Measurements from ENCODE around the gene BCL10.

BCL10 gene

DNA sequence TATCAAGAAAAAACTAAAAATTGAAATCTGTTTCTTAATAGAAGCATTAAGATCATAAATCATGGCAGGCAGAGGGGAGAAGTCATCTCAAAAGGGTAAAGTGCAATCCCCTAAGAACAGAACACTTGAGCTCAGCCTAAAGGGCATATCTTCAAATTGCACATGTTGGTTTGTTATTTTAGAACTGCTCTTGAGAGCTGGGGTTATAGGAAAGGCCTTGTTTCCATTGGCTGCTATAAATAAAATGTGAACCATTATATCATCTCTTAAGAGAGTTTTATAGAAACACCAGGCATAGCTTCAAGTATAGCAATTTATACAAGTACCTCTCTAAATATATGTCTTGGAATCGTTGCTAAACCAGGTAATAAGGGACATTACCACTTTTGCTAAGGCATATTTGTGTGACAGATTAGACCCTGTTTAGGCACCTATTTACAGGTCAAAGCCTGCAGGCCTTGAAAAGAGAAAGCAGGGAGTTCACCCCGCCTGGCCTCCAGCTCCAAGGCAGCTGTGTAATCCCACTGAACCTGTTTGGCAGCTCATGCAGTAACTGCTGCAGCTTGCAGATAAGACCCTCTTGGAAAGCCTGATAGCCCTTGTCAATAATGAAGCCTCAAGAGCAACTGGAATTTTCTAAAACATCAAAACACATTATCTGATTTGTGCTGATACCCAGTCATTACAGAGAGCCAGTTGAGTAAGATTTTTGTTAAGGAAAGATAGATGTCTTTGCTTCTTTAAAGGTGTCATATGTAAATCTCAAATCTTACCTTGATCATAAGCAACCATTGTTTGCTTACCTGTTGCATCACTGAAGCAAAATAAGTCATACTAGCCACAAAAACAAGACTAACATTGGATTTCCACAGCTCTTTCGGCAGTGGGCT is 51.5 kb downstream of the BCL10 start:
- in situ Hi-C loops (cut with MboI; ENCODE audit: low sequenced_read_pairs), result no loop called here

DNA sequence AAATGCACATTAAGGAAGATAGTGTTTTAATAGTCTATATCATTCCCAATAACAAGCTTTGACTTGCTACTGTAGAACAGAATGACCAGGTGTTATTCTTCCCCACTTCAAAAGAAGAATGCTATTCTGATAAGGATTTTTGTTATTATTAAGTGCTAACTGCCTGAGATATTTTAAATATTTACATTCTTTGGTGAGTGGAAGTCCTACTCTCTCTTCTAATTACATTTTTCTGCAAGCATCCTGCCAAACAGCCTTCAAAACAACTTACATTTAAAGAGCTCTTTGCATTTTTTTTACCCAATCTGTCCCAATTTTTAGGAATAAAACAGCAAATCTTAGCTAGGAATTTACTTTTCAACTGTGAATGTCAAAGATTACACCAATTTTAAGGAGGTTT is 52.1 kb downstream of the BCL10 start:
- in situ Hi-C loops (cut with MboI; ENCODE audit: low sequenced_read_pairs), result no loop called here

DNA sequence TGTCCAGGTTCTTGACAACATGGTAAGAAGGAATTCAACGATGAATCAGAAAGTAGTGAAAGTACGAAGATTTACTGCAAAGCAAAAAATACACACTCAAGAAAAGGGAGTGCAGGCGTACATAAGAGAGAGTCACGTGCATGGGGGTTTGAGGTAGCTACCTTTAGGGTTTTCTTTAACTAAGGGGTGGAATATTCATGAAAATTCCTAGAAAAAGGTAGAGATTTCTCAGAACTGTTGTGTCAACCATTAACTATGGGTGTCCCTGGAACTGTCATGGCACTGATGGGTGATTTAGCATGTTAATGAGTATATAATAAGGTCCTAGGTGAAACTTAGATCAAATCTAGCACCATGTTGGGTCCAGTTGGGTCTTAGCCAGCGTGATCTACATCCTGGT is 53.1 kb downstream of the BCL10 start:
- in situ Hi-C loops (cut with MboI; ENCODE audit: low sequenced_read_pairs), result no loop called here

DNA sequence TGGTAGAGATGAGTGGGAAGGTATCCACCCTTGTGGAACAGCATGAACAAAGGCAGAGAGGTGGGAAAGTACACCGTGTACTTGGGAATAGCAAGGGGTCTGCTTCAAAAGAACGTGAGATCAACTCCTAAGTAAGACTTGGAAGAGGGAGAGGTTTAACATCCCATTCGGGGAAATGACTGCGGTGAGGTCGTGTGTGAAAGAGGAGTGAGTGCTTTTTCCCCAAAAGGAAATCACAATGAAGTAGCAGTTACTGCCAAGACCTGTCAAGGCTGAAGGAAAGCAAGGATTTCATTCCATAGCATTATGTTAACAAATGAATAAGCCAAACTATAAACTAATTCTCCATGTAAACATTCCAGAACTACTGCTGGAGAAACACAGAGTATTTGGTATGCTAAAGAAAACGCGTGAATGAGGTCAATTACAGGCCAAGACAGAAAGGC is 55.7 kb downstream of the BCL10 start:
- in situ Hi-C loops (cut with MboI; ENCODE audit: low sequenced_read_pairs), result no loop called here

DNA sequence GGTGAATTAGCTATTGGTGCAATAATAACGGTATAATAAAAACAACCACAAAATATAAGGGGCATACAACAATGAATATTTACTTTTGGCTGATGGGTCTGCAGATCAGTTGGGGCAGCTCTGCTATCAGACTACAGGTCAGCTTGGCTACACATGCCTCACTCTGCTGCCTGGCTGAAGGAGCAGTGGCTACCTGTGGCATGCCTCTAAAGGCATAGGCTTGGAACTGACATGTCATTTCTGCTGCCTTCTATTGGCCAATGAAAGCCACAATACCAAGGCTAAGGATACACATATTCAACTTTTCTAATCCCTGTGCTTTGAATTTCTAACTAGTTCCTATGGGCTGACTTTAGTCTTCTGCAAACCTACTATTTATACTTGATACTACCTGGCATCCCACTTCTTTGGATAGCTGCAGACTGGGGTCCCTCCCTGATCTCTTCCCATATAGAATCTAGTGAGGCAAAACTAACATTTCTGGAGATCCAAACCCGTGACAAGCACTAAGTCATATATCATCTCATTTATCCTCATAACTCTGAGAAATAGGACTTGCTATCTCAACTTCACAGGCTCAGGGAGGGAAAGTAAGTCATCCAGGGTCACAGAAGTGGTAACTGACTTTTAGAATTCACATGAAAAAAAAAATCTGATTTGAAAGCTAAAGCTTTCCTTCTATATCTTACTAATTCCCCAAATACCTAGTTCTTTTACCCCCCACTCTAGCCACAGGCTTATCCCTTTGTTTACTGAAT is 56.4 kb downstream of the BCL10 start:
- in situ Hi-C loops (cut with MboI; ENCODE audit: low sequenced_read_pairs), result no loop called here

DNA sequence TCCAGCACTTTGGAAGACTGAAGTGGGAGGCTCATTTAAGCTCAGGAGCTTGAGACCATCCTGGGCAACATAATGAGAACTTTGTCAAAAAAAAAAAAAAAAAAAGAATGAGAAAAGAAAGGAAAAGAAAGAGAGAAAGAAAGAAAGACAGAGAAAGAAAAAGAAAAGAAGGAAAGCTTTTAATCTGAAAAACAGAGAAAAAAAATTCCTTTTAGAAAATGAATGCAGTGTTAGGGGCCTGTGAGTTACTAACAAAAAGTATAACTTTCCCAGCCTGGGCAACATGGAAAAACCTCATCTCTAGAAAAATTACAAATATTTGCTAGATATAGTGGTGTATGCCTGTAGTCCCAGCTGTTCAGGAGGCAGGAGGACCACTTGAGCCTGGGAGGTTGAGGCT is 59.7 kb downstream of the BCL10 start:
- in situ Hi-C loops (cut with MboI; ENCODE audit: low sequenced_read_pairs), result no loop called here
